Thyroid gland (tissue), 4 donors: Measurements from ENCODE around the gene ALAS1. TPM values are rescaled to one million over a fixed set of nuclear protein-coding genes. Genes with fewer than 3 reads are reported as not detected.

Experiments used
- DNase-seq, 2 donors: peaks; one replicate each; pipeline ENCODE4 v3.0.0-alpha.2; 2019
- H3K27ac ChIP-seq, 3 donors: fragments of 200-600 bp; sonication (generic); 1 replicate in 2 of 3; 2 replicates in 1 of 3; pipeline ENCODE4 v1.5.1; 2016 to 2019; ENCODE audit warnings: mild to moderate bottlenecking in 1 of 3, moderate library complexity in 1 of 3
- H3K27me3 ChIP-seq: fragments of 200-600 bp; sonication (generic); one replicate; pipeline ENCODE4 v1.5.1; 2019
- H3K36me3 ChIP-seq, 2 donors: fragments of 200-600 bp; sonication (generic); one replicate each; pipeline ENCODE4 v1.5.1; 2016 to 2019
- H3K4me1 ChIP-seq, 2 donors: fragments of 200-600 bp; sonication (generic); one replicate each; pipeline ENCODE4 v1.5.1; 2017 to 2019
- H3K4me3 ChIP-seq, 3 donors: fragments of 200-600 bp; sonication (generic); replicated peaks in 1 of 3; 1 replicate in 2 of 3; 2 replicates in 1 of 3; pipeline ENCODE4 v1.5.1; 2016; ENCODE audit warnings: mild to moderate bottlenecking in 1 of 3
- H3K9me3 ChIP-seq: fragments of 200-600 bp; sonication (generic); one replicate; pipeline ENCODE4 v1.5.1; 2017
- POLR2A ChIP-seq, 2 donors: fragments of 450-650 bp; IDR thresholded peaks; one replicate each; pipeline ENCODE4 v1.6.1; 2017; ENCODE audit warnings: antibody characterized with exemption in 2 of 2, mild to moderate bottlenecking in 2 of 2, moderate library complexity in 1 of 2
- WGBS, 2 donors: methylation state at CpG; one replicate each; pipeline ENCODE4 v1.1.5; 2017; 5-methylcytosine and 5-hydroxymethylcytosine counted together
- intact Hi-C: fragments of 100-400 bp; cut with DNase I; formaldehyde crosslinking; loops from one replicate; pipeline ENCODE4 v1.15.1; 2023
- total RNA-seq, 4 donors: library from RNA; depleted of rRNA; stranded (reverse); fragments of >200 nt; gene quantifications; one replicate each; pipeline ENCODE4 v1.2.3, GENCODE V29; 2016
- TF ChIP-seq, protein P1 (sequence below), 6 experiments: fragments of 200-600 bp in 3 of 6; fragments of 450-650 bp in 3 of 6; sonication (generic) in 3 of 6; IDR thresholded peaks; one replicate each; pipeline ENCODE4 v1.5.1; 2016 to 2019; ENCODE audit warnings: antibody characterized with exemption in 6 of 6, mild to moderate bottlenecking in 2 of 6, inconsistent platforms in 1 of 6, moderate library complexity in 1 of 6

Gene ALAS1
- total RNA-seq, 4 donors from 2014 or later: 27.7 to 51.9 (median 45.9) TPM

DNA sequence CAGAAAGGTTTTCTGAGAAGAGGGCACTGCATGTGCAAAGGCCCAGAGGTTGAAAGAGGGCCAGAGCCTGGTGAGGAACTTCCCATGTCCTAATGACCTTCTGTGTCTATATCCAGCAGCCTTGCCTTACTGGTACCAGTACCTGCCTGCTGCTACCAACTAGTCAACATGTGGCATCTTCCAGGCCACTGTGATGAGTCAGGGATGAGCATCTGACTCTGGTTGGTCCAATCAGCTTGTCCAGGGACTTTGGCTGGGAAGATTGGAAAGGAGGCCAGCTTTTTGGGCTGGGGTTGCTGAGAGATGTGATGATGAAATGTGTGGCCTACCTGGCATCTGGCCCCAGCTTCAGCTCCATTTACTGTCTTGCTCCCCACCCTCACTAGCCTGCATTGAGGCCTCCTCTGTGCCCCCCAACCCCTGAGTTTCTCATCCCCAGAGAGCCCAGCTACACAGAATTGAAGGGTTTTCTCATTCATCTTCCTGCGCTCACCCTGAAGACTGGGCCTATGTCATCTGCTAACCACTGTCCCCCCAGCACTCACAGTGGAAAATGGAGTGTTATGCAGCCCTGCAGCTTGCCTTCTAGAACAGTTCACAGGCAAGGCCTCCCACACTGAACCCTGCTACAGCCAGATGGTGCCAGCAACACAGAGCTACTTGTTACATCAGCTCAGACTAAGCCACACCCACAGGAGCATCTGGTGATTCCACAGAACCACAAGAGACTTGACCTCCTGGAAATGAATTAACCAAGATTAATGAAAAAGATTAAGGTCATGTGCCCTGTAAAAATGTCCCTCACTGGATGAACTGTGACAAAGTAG lies 42.3 kb downstream of the ALAS1 start:
- DNase-seq: peak in 1 of 2 donors; percentile 42
- H3K4me1 ChIP-seq: peaks cover 24 to 48% of the 10 kb centered on the region in 2 donors

DNA sequence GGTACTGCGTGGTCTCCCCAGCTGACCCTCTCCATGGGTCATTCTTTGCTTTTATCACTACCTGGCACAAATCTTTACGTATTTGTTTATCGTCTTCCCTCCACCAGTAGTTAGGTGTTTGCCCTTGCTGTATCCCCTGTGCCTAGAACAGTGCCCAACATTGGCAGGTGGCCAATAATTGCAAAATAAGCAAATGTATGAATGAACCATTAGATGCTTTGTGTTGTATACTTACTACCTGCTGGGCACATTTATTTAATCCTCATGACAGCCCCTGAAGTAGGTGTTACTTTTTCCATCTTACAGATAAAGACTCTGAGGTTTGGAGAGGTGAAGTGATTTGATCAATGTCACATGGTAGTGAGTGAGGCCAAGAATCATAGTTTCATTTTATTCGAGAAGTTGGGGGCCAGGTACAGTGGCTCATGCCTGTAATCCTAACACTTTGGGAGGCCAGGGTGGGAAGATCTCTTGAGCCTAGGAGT lies 43.0 kb downstream of the ALAS1 start:
- H3K4me3 ChIP-seq: no peak overlapping the region
- H3K4me1 ChIP-seq: peaks cover 24 to 49% of the 10 kb centered on the region in 2 donors
- peak overlapping the region in 1 of 3 donors; percentile 72 for H3K27ac ChIP-seq
- TF ChIP-seq, protein P1, sequence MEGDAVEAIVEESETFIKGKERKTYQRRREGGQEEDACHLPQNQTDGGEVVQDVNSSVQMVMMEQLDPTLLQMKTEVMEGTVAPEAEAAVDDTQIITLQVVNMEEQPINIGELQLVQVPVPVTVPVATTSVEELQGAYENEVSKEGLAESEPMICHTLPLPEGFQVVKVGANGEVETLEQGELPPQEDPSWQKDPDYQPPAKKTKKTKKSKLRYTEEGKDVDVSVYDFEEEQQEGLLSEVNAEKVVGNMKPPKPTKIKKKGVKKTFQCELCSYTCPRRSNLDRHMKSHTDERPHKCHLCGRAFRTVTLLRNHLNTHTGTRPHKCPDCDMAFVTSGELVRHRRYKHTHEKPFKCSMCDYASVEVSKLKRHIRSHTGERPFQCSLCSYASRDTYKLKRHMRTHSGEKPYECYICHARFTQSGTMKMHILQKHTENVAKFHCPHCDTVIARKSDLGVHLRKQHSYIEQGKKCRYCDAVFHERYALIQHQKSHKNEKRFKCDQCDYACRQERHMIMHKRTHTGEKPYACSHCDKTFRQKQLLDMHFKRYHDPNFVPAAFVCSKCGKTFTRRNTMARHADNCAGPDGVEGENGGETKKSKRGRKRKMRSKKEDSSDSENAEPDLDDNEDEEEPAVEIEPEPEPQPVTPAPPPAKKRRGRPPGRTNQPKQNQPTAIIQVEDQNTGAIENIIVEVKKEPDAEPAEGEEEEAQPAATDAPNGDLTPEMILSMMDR (IDR thresholded peaks at IDR 0.05): no peak
- no peak for TF ChIP-seq POLR2A (IDR thresholded peaks at IDR 0.05)
- no peaks in the 10 kb centered on the region for H3K9me3 ChIP-seq
- no peaks in the 10 kb centered on the region for H3K27me3 ChIP-seq
- intact Hi-C loops: no loop called here
- 89 to 91% methylated on average over 4 of the region's 4 CpGs for WGBS, 2 donors
- DNase-seq: no peak
- H3K36me3 ChIP-seq: no peaks in the 10 kb centered on the region

More for the DNA sequence above, 42.3 kb downstream of the ALAS1 start:
- Histone ChIP-seq H3K36me3 (no peaks in the 10 kb centered on the region), H3K27me3 (no peaks in the 10 kb centered on the region), H3K27ac (peak overlapping the region in 2 of 3 donors; percentile 72 to 84), H3K9me3 (no peaks in the 10 kb centered on the region), H3K4me3 (no peak overlapping the region)
- intact Hi-C loops: no loop called here
- 94 to 100% methylated on average over 1 of the region's 1 CpG for WGBS, 2 donors
- TF ChIP-seq, protein P1 (IDR thresholded peaks at IDR 0.05): no peak
- no peak for TF ChIP-seq POLR2A (IDR thresholded peaks at IDR 0.05)

DNA sequence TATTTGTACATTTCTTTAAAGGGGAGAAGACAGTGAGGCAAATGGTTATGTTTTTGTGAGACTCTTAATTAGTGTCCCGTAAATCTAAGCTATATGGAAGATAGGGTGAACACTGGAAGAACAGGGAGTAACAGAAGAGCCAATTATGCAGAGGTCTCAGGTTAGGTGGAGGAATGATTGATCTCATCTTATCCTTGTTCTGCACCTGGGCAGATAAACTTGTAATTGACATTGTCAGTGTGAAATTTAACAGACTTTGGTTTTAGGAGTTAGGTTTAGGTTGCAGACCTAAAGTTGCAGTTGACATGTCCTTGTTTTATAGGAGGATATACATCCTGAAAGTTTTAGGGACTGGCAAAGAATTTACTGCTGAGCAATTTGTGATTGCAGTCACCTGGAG lies 44.1 kb downstream of the ALAS1 start:
- no peak for TF ChIP-seq POLR2A (IDR thresholded peaks at IDR 0.05)
- TF ChIP-seq, protein P1 (IDR thresholded peaks at IDR 0.05): no peak
- H3K27ac ChIP-seq: no peak overlapping the region
- DNase-seq: no peak
- H3K27me3 ChIP-seq: no peaks in the 10 kb centered on the region
- WGBS, 2 donors: 83 to 100% methylated on average over 1 of the region's 1 CpG
- no peaks in the 10 kb centered on the region for H3K9me3 ChIP-seq
- H3K4me3 ChIP-seq: no peak overlapping the region
- intact Hi-C loops: no loop called here
- no peaks in the 10 kb centered on the region for H3K36me3 ChIP-seq
- H3K4me1 ChIP-seq: peaks cover 25 to 47% of the 10 kb centered on the region in 2 donors

DNA sequence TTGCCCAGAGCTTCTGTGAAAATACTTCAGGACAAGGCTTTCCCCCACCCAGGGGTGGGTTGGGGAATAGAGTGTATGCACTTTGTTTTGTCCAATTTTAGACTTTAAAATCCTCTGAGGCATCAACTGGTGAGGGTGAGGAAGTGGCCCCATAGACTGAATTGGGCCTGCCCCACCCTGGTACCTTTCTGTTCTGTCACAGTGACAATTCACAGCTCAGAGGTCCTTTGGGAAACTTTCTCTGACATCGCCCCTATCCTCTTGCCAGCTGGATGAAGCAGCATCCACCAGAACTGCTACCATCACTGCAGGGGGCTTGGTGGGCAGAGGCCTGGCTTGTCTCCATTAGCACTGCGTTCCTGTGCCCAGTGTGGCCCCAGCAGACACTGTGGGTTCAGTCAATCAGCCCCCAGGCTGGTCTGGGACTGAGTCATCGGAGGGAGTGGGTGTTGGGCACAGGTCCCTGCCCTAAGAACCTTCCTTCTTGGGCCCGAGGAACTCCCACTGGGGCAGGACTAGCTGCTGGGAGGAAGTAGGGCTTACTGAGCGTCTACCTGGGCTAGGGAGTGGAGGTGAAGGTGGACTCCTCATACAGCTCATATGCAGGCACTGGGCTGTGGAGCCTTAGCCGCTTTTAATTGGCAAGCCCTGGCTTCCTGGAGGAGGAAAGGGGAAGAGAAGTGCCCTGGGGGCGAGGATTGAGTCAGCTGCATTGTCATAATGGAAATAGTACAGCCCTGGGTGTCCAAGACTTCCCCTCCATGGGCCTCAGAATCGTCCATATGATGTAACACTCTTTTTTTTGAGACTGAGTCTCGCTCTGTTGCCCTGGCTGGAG lies 46.0 kb downstream of the ALAS1 start:
- no peak overlapping the region for H3K4me3 ChIP-seq
- H3K9me3 ChIP-seq: no peaks in the 10 kb centered on the region
- peak overlapping the region in 1 of 3 donors; percentile 17 for H3K27ac ChIP-seq
- no peak for DNase-seq
- WGBS, 2 donors: 71 to 92% methylated on average over 6 to 8 of the region's 9 CpGs
- H3K36me3 ChIP-seq: no peaks in the 10 kb centered on the region
- H3K27me3 ChIP-seq: no peaks in the 10 kb centered on the region
- TF ChIP-seq POLR2A (IDR thresholded peaks at IDR 0.05): no peak
- TF ChIP-seq, protein P1 (IDR thresholded peaks at IDR 0.05): no peak
- H3K4me1 ChIP-seq: peaks cover 9 to 41% of the 10 kb centered on the region in 2 donors
- intact Hi-C loops: no loop called here
